Activated naive CD8-positive, alpha-beta T cell treated with anti-CD3 and anti-CD28 coated beads, Interleukin-2, amount 50 U/mL, for 24 hours (primary cell): ENCODE data around the gene FAHD1.
"Not testable (repeated sequence)": the region's sequence is repeated elsewhere in the genome, so short reads cannot be mapped to it uniquely, and the experiment has no call there.

Source experiments
- ATAC-seq: fragments of 150-1000 bp; cut with Tn5 transposase; one replicate; pipeline ENCODE4 v1.10.0; 2021
- DNase-seq: peaks from one replicate; pipeline ENCODE4 v3.0.0; 2021
- H3K27ac Mint-ChIP-seq: one replicate; pipeline ENCODE4 v1.8.0; 2021; ENCODE audit warnings: mild to moderate bottlenecking, mixed read lengths
- H3K27me3 Mint-ChIP-seq: one replicate; pipeline ENCODE4 v1.8.0; 2021; ENCODE audit warnings: mixed read lengths
- H3K36me3 Mint-ChIP-seq: one replicate; pipeline ENCODE4 v1.8.0; 2021; ENCODE audit warnings: low read depth, mixed read lengths
- H3K4me1 Mint-ChIP-seq: one replicate; pipeline ENCODE4 v1.8.0; 2021; ENCODE audit warnings: mixed read lengths
- H3K4me3 Mint-ChIP-seq: one replicate; pipeline ENCODE4 v1.8.0; 2021; ENCODE audit warnings: mild to moderate bottlenecking, moderate library complexity, mixed read lengths
- H3K9me3 Mint-ChIP-seq: one replicate; pipeline ENCODE4 v1.8.0; 2021; ENCODE audit warnings: mixed read lengths

FAHD1 gene

DNA sequence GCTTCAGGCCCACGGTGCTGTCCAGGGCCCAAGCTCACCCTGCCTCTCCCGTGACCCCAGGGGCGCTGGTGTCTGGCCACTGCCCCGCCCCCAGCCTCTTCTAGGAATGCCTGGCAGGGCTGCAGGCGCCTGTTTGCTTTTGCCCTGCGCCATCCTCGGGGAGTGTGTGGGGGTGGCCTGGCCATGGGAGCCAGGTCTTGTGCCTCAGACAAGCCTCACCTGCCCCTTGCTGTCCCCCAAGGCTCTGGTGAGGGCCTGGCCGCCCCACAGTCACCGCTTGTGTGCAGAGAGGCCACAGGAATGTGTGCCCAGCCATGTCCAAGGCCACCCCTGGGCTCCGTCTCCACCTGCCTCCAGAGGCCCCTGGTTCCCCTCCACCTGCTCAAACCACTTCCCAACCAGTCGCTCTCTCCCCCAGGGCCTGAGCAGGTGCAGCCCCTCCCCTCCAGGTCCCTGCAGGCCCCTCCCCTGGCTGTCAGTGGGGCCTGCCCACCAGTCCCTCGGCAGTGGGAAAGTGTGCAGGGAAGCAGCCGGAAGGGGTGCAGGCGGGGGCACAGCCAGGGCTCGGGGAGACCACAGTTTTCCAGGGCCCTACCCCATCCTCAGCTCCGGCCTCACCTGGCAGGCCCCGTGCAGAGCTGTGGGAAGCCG, 32.7 kb upstream of the FAHD1 start:
- Mint-ChIP-seq H3K27ac (no peak overlapping the region), H3K36me3 (peaks cover 4% of the 10 kb centered on the region), H3K9me3 (peaks cover 8% of the 10 kb centered on the region), H3K4me1 (no peaks in the 10 kb centered on the region), H3K4me3 (no peak overlapping the region), H3K27me3 (no peaks in the 10 kb centered on the region)
- DNase-seq (no peak), ATAC-seq (no peak)

DNA sequence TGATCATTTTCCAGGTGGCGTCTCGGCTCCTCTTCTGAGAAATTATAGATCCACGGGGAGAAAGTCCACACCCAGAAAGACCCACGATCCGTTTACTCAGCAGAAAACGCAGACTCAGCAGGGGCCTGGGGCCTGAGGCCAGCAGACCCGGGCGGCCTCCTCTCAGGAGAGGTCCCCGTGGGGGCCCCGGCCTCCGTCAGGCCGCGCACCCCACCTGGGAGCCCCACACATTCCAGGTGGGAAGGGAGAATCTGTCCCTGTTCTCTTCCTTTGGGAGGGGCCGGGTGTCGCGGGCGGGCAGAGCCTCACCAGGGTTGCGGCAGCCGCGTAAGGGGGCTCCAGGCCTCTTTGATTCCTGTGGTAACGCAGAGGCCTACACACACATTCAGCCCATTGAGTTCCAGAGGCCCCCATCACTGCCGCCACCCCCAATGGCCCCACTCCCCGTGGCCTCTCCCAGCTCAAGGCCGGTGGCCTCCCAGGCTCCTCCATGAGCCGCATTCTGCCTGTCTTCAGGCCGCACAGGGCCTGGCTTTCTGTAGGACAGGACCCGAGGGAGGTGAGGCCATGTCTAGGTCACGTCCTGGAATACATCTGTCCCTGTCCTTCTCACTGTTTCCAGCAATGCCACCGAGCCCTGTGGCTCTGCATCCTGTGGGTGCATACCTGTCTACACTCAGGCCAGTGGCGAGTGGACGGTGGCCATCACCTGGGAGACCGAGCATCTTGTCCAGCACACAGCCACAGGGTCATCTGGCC, 31.9 kb upstream of the FAHD1 start:
- no peak overlapping the region for H3K4me3 Mint-ChIP-seq
- H3K9me3 Mint-ChIP-seq = peaks cover 14% of the 10 kb centered on the region
- no peak for ATAC-seq
- H3K36me3 Mint-ChIP-seq = peaks cover 4% of the 10 kb centered on the region
- no peak for DNase-seq
- H3K4me1 Mint-ChIP-seq = no peaks in the 10 kb centered on the region
- no peaks in the 10 kb centered on the region for H3K27me3 Mint-ChIP-seq
- H3K27ac Mint-ChIP-seq = no peak overlapping the region

DNA sequence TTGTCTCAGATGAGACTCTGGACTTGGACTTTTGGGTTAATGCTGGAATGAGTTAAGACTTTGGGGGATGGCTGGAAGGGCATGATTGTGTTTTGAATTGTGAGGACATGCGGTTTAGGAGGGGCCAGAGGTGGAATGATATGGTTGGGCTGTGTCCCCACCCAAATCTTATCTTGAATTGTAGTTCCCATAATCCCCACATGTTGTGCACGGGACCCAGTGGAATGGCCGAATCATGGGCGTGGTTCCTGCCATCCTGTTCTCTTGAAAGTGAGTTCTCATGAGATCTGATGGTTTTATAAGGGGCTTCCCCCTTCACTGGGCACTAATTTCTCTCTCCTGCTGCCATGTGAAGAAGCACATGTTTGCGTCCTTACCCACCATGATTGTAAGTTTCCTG, 27.7 kb upstream of the FAHD1 start:
- H3K4me3 Mint-ChIP-seq, H3K27me3 Mint-ChIP-seq, H3K4me1 Mint-ChIP-seq, H3K27ac Mint-ChIP-seq, H3K36me3 Mint-ChIP-seq, ATAC-seq, DNase-seq: not testable (repeated sequence)
- peaks cover 14% of the 10 kb centered on the region for H3K9me3 Mint-ChIP-seq

DNA sequence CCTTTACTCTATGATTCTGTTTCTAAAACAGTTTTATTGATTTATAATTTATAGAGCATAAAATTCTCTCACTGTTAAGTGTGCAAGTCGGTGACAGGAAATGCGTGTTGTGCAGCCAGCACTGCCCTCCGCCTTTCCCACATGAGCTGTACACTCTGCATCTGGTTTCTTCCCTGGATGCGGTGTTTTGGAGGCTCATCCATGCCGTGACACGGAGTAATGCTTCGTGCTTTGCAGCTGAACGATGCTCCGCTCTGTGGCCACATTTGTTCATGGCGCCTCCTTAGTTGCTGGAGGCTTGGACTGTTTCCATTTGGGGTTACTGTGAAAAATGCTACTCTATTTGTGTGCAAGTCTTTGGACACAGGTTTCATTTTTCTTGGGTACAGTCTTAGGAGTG, 26.3 kb upstream of the FAHD1 start:
- no peak overlapping the region for H3K4me3 Mint-ChIP-seq

DNA sequence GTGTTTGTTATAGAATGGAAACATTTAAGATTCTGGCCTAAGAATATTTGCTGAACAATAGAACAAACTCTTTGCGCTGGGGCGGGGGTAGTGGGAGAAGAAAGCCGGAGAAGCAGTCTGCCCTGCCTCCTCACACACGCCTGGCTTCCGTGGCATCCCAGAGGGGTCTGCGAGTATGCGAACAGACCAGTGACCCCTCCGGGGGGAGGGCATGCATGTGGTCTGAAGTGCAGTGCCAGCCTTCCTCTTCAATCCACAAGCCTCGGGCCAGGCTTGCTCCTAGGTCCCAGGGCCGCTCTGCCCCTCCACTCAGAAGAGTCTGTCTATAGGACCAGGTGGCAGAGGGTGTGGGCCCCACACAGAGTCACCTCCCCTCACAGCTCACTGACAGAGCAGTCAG, 19.4 kb upstream of the FAHD1 start:
- H3K27ac Mint-ChIP-seq = no peak overlapping the region
- no peaks in the 10 kb centered on the region for H3K27me3 Mint-ChIP-seq
- H3K4me3 Mint-ChIP-seq = no peak overlapping the region
- ATAC-seq (no peak), DNase-seq (no peak)
- H3K9me3 Mint-ChIP-seq = no peaks in the 10 kb centered on the region
- H3K36me3 Mint-ChIP-seq = peaks cover 8% of the 10 kb centered on the region
- peaks cover 3% of the 10 kb centered on the region for H3K4me1 Mint-ChIP-seq

More for the DNA sequence above, 26.3 kb upstream of the FAHD1 start:
- ATAC-seq (no peak), DNase-seq (no peak)
- Mint-ChIP-seq H3K36me3 (peaks cover 5% of the 10 kb centered on the region), H3K4me1 (no peaks in the 10 kb centered on the region), H3K27ac (no peak overlapping the region), H3K9me3 (peaks cover 14% of the 10 kb centered on the region), H3K27me3 (no peaks in the 10 kb centered on the region)

DNA sequence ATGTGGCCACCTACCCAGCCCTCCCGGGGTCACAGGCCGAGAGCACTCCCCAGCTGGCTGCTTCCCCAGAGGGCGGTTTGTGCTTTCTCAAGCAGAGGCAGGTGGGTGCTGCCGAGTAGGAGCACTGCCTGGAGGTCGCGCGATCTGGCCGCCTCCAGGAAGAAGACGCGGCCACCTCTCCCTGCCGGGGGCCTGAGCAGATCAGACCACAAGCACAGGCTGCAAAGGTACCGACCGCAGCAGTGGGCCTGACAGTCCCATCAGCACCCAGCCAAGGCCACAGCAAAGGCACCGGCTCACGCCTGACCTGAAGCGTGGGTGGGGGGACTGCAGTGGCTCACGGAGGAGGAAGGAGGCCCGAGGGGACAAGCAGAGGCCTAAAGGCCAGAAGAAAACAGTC, 18.3 kb upstream of the FAHD1 start:
- Mint-ChIP-seq H3K4me1 (peaks cover 8% of the 10 kb centered on the region), H3K36me3 (peaks cover 12% of the 10 kb centered on the region), H3K27me3 (no peaks in the 10 kb centered on the region), H3K9me3 (no peaks in the 10 kb centered on the region), H3K27ac (no peak overlapping the region), H3K4me3 (no peak overlapping the region)
- ATAC-seq = no peak
- no peak for DNase-seq

DNA sequence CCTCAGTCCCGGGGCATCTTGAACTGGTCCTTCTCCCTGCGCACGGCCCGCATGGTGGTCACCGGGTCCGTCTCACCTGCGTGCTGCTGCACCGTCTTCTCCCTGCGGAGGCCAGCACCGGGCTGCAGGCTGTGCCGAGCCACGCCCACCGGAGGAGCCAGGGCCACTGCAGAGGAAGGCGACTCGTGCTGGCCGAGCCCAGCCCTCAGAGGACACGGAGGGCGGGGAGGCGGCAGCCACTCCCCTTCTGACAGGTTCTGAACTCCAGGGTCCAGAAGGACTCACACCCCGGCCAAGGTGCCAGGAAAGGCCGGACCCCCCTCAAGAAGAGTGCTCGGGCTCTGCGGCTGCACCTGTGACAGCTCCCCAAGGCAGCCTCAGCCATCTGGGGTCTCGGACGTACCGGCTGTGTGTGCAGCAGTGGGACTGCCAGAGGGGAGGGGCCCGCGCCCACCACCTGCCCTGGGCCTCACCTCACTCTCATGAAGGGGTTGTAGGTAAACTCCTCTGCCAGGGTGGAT, 17.7 kb upstream of the FAHD1 start:
- Mint-ChIP-seq H3K4me3 (no peak overlapping the region), H3K27me3 (no peaks in the 10 kb centered on the region), H3K9me3 (no peaks in the 10 kb centered on the region), H3K4me1 (peaks cover 8% of the 10 kb centered on the region), H3K27ac (no peak overlapping the region), H3K36me3 (peaks cover 12% of the 10 kb centered on the region)
- ATAC-seq (no peak), DNase-seq (no peak)

DNA sequence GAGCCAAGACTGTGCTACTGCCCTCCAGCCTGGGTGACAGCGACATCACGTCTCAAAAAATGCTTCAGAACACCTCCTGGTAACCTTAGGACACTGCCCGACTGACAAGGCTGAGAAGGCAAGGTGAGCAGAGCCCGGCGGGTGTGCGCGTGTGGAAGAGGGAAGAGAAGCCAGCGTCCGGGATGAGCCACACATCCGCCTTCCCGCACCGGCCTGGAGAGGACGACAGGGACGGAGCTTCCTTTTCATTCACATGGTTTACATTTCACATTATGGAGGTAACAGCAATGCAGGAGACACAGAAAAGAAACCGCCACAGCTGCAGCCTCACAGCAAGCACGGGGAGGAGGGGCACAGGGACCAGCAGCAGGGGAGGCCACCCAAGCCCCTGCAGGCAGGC, 16.9 kb upstream of the FAHD1 start:
- DNase-seq = no peak
- Mint-ChIP-seq H3K4me1 (peaks cover 8% of the 10 kb centered on the region), H3K27ac (no peak overlapping the region), H3K36me3 (peaks cover 12% of the 10 kb centered on the region), H3K27me3 (no peaks in the 10 kb centered on the region), H3K4me3 (no peak overlapping the region), H3K9me3 (no peaks in the 10 kb centered on the region)
- no peak for ATAC-seq

DNA sequence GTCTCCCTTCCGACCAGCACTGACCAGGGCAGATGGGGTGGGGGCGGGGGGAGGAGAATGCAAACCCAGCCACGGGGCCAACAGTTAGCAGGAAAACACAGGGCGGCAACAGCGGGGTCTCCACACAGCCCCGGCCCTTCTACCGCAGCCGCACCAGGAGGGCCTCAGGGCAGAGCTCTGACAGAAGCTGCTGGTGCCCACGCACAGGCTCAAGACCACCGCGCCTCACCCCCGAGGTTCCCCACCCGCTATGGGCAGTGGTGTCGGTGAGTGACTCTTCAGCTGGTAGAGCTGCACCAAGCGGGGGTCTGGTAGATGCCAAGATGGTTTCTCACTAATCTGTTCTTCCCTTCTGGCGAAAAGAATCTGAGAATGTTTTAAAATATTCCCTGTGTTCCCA, 16.5 kb upstream of the FAHD1 start:
- H3K27me3 Mint-ChIP-seq = no peaks in the 10 kb centered on the region
- ATAC-seq = no peak
- DNase-seq = no peak
- H3K27ac Mint-ChIP-seq = no peak overlapping the region
- peaks cover 10% of the 10 kb centered on the region for H3K4me1 Mint-ChIP-seq
- peaks cover 14% of the 10 kb centered on the region for H3K36me3 Mint-ChIP-seq
- no peaks in the 10 kb centered on the region for H3K9me3 Mint-ChIP-seq
- no peak overlapping the region for H3K4me3 Mint-ChIP-seq

DNA sequence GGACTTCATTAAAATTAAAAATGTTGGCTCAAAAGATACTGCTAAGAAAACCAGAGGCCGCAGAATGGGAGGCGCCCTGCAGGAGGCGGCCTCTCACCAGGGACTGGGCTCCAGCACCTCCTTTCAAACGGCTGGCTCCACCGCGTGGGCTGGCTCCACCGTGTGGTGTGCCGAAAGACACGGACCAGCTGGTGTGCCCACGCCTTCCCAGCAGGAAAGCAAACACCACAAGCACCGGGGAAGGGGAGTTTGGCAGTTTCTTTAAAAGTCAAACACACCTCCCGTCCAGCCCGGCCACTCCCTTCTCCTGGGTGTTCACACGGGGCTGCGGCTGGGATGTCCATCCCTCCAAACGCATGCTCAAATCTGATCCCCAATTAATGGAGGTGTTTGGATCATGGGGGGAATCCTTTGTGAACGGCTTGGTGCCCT, 14.3 kb upstream of the FAHD1 start:
- Mint-ChIP-seq H3K4me1 (peaks cover 10% of the 10 kb centered on the region), H3K9me3 (no peaks in the 10 kb centered on the region), H3K27me3 (no peaks in the 10 kb centered on the region), H3K4me3 (no peak overlapping the region), H3K27ac (no peak overlapping the region), H3K36me3 (peaks cover 7% of the 10 kb centered on the region)
- ATAC-seq (peak; percentile 75), DNase-seq (peak; percentile 68)

DNA sequence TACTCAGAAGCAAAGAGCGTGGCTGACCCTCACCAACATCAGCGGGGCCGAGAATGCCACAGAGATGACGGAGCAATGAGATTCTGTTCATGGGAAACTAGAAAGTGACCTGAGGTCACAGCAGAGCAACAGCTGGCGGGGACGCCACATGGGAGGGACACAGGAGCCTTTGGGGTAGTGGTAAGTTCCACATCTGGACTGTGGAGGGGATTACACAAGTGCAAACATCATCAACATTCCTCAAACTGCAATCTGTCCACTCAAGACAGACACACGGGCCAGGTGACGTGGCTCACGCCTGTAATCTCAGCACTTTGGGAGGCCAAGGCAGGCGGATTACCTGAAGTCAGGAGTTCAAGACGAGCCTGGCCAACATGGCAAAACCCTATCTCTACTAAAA, 11.5 kb upstream of the FAHD1 start:
- Mint-ChIP-seq H3K27ac (no peak overlapping the region), H3K27me3 (no peaks in the 10 kb centered on the region), H3K4me3 (no peak overlapping the region), H3K36me3 (peaks cover 7% of the 10 kb centered on the region), H3K9me3 (no peaks in the 10 kb centered on the region), H3K4me1 (peaks cover 10% of the 10 kb centered on the region)
- ATAC-seq (no peak), DNase-seq (no peak)

DNA sequence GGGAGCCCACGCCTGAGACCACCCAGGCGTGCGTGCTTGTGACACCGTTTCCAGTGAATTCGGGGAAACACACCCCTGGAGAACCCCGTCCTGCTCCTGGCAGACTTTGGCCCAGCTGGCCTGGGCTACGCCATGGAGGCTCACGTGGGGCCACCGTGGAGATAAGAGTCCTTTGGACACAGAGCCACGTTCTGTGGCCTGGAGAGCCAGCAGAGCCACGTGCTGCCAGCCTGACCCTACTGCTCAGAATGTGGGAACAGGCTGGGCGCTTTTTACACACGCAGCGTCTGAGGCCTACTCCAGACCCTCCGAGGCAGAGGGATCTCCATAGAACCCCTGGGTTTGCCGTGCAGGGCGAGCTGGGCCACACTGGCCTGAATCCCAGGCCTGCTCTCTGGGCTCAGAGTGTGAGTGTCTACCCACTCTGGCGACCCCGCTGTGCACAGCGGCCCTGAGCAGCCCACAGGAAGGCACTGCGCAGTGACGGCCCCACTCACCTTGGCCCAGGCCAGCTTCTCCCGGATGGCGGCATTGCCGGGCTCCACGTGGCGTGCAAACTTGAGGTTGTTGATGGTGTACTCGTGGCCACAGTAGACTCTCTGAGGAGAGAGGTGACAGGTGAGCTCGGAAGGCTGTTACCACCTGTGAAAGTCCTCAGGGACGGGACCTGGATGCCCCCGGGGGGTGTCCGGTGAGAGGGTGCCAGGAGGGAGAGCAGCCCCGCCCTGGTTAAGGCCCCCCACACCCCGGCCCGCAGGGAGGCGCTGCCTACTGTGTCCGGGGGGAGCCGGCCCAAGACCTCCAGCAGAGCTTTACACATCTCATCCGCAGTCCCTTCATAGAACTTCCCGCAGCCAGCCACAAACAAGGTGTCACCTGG, 10.4 kb upstream of the FAHD1 start:
- no peaks in the 10 kb centered on the region for H3K27me3 Mint-ChIP-seq

DNA sequence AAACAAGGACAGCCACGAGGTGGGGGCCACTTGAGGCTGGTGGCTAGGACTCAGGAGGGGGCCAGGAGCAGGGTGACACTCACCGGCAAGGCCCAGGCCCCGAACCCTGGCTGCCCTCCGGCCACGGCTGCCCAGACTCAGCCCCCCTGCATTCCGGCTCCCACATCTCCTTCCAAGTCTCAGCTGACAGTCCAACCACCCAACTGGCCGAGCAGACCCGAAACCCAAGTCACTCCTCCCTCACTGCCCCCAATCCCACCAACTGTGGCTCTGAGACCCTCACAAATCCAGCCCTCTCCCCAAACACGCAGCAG, 9.8 kb upstream of the FAHD1 start:
- no peak overlapping the region for H3K4me3 Mint-ChIP-seq
- DNase-seq (no peak), ATAC-seq (no peak)
- H3K36me3 Mint-ChIP-seq = peaks cover 7% of the 10 kb centered on the region
- H3K9me3 Mint-ChIP-seq = no peaks in the 10 kb centered on the region
- H3K27ac Mint-ChIP-seq = no peak overlapping the region
- H3K27me3 Mint-ChIP-seq = no peaks in the 10 kb centered on the region
- peaks cover 10% of the 10 kb centered on the region for H3K4me1 Mint-ChIP-seq

More for the DNA sequence above, 10.4 kb upstream of the FAHD1 start:
- no peak for ATAC-seq
- H3K4me3 Mint-ChIP-seq = no peak overlapping the region
- no peak overlapping the region for H3K27ac Mint-ChIP-seq
- H3K36me3 Mint-ChIP-seq = peaks cover 7% of the 10 kb centered on the region
- DNase-seq = no peak
- H3K4me1 Mint-ChIP-seq = peaks cover 10% of the 10 kb centered on the region
- H3K9me3 Mint-ChIP-seq = no peaks in the 10 kb centered on the region

DNA sequence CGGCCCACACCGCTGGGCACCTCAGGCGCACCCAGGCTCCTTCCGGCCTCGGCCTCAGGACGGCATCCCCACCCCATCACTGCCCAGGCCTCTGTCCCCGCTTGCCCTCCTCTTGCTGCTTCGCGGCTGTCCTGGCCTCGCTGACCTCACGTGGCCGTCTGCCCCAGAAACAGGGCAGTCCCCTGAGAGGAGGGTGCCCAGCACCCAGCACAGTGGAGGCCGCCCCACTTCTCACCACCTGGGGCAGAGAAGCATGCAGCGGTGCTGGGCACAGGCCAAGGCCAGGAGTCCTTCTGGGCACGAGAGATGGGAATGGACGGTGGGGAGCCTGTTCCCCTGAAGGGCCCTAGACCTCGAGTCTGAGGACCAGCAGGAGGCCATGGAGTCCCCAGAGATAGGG, 9.3 kb upstream of the FAHD1 start:
- no peak for DNase-seq
- Mint-ChIP-seq H3K9me3 (no peaks in the 10 kb centered on the region), H3K4me1 (peaks cover 5% of the 10 kb centered on the region), H3K4me3 (no peak overlapping the region), H3K27ac (no peak overlapping the region), H3K27me3 (no peaks in the 10 kb centered on the region), H3K36me3 (peaks cover 7% of the 10 kb centered on the region)
- ATAC-seq = no peak
